Suprapubic skin (tissue), 3 donors: Measurements from ENCODE around the gene AKAP13.

ENCODE experiments used
- CTCF ChIP-seq, 2 donors: fragments of 200-600 bp in 1 of 2; fragments of 450-650 bp in 1 of 2; sonication (generic) in 1 of 2; IDR thresholded peaks; one replicate each; pipeline ENCODE4 v1.5.1; 2016 to 2019; ENCODE audit warnings: antibody characterized with exemption in 2 of 2, mild to moderate bottlenecking in 1 of 2, moderate library complexity in 1 of 2
- POLR2AphosphoS5 ChIP-seq, 3 donors: sonication (generic); formaldehyde crosslinking; IDR thresholded peaks; one replicate each; pipeline ENCODE4 v1.6.1; 2017; ENCODE audit warnings: antibody characterized with exemption in 3 of 3

GRCh38 chr15:85545752-85546151 lies 165.3 kb downstream of the AKAP13 start:
- no peak for TF ChIP-seq CTCF (IDR thresholded peaks at IDR 0.05)
- TF ChIP-seq POLR2AphosphoS5 (IDR thresholded peaks at IDR 0.05): no peak
